Raji (cell line): ENCODE data around the gene ADA.

Source experiments
- POLR2A ChIP-seq: IDR thresholded peaks from 2 replicates; pipeline ENCODE4 v1.6.1; 2011; ENCODE audit warnings: low read depth, low read length, control low read depth; ENCODE audit not compliant: insufficient read depth

Gene ADA

GRCh38 chr20:44637522-44638372 lies 13.8 kb downstream of the ADA start:
- no peak for TF ChIP-seq POLR2A

GRCh38 chr20:44637042-44637441 lies 14.5 kb downstream of the ADA start:
- no peak for TF ChIP-seq POLR2A

DNA sequence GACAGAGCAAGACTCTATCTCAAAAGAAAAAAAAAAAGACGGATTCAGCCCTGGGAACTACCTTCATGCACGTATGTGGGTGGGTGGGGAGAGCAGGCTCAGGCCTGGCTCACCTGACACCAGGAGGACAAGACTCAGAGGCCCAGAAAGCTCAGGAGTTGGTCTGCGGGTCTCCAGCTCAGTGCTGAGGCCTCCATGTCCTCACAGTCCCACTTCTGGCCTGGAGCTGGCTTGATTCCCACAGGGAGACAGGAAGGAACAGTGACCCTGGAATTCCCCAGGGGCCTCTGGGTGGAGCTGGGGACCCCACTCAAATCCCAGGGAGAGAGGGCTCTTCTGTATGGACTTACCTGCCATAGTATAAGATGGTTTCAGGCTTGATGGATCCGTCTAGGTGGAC lies 15.6 kb downstream of the ADA start:
- TF ChIP-seq POLR2A = no peak

- TF ChIP-seq POLR2A = no peak
Measured at GRCh38 chr20:44633872-44634600, 17.5 kb downstream of the ADA start.

DNA sequence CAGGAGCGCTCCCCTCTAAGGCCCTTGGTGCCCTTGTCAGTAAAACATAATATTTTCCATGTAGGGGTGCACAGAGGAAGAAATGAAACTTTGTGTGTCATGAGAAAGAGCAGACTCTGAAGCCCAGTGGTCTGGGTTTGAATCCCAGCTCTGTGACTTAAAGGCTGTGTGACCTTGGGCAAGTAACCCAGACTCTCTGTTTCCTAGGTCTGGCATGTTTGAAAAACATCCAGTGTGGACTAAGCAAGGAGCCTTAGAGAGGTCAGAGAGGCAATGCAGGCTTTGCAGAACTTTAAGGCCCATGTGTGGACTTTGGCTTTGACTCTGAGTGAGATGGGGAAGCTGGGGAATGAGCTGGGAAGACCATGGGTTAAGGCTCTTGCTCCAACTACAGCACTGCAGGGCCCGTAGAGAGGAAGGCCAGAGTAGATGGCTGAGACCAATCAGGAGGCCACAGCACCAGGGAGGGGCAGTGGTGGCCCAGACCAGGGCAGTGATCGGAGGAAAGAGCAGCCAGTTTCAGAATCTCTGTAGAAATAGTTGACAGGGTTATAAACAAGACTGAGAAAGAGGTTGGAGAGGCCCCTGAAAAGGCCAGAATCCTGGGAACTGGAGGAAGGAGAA lies 18.2 kb downstream of the ADA start:
- TF ChIP-seq POLR2A = no peak

GRCh38 chr20:44632103-44632752 lies 19.3 kb downstream of the ADA start:
- no peak for TF ChIP-seq POLR2A

DNA sequence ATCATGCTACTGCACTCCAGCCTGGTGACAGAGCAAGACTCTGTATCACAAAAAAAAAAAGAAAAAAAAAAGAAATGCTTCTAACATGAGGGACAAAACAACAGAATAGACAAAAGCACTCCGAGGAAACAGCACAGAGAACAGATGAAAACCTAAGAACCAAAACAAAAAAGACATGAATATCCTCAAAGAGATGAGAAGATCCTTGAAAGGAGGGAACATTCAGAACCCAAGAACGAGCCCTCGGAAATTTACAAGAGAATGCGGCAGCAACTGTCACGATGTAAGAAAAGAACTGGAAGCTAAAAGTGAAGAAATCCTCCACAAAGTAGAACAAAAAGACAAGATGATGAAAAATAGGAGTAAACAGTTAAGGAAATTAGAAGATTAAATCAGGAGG lies 21.2 kb downstream of the ADA start:
- no peak for TF ChIP-seq POLR2A

DNA sequence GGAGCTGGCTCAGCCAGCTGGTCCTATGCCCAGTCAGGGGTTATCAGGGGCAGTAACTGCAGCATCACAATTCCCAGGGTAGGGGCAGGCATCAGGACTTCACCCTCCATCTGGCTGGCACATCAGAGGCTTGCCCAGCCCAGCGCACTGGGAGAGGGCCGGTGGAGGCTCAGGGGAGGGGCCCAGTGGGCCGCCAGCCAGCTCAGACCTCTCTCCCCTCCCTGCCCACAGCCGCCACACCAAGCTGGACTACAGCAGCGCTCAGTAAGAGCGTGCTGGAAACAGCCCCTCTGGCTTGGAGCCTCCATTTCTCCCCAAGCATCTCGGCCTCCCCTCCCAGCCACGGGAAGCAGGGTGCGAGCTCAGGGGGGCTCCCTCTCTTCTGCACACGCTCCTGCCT lies 22.0 kb downstream of the ADA start:
- no peak for TF ChIP-seq POLR2A

- TF ChIP-seq POLR2A = no peak
Measured at GRCh38 chr20:44629017-44629385, 22.5 kb downstream of the ADA start.

DNA sequence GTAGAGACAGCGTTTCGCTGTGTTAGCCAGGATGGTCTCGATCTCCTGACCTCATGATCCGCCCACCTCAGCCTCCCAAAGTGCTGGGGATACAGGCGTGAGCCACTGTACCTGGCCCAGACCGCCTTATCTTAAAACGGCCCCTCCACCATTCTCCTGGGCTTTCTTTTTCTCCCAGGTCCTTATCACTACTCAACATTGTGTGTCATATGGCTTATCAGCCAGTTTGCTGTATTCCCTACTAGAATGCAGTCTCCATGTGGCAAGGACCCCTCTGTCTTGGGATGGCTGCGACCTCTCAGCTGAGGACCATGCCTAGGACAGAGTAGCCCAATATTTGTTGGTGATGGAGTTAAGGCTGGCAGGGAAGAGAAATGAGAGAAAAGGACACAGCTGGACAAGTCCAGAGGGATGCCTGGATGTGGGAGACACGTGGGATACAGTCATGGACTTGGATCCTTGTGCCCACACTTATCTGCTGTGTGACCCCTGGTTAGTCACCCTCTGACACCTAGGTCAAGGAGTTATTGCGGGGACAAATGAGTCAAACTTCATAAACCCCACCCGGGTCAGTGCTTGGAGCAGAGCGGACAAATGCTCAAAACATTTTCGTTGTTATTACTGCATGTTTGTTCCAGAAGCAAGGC lies 24.0 kb downstream of the ADA start:
- no peak for TF ChIP-seq POLR2A

GRCh38 chr20:44626278-44626677 lies 25.2 kb downstream of the ADA start:
- no peak for TF ChIP-seq POLR2A

DNA sequence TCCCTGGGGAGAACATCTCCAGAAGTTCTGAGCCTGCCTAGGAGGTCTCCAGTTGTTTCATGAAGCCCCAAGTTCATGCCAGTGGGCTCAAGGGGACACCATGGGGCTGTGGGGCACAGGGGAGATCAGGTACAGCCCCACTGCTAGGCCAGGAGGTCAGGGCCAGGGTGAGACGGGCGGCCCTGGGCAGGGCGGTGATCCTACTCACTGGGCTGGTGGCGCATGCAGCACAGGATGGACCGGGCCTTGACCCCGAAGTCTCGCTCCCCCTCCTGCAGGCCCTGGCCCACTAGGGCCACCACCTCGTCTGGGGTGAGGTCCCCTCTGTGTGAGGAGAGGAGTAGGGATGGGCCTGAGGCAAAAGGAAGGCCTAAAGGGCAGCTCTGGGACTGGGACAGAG lies 26.1 kb downstream of the ADA start:
- no peak for TF ChIP-seq POLR2A

DNA sequence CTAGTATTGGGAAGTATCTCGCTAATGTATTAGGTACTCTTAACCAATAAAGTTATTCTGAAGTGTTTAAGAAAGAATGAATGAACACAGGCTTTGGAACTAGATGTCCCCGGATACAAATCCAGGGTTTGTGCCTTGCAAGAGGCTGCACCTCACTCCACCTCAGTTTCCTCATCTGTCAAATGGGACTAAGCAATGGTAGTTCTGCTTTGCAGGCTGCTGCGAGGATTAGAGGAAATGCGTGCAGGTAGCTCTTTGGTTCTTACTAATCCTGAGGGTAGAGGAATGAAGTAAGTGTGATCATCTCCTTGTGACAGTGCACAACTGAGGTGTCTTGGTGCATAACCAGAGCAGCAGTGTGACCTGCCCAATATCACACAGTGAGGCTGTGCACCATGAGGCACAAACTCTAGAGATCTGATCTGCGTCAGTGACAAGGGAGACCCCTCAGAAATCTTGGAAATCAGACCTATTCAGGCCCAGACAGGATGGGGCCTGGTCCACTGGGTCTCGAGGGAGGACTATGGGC lies 26.7 kb downstream of the ADA start:
- no peak for TF ChIP-seq POLR2A

DNA sequence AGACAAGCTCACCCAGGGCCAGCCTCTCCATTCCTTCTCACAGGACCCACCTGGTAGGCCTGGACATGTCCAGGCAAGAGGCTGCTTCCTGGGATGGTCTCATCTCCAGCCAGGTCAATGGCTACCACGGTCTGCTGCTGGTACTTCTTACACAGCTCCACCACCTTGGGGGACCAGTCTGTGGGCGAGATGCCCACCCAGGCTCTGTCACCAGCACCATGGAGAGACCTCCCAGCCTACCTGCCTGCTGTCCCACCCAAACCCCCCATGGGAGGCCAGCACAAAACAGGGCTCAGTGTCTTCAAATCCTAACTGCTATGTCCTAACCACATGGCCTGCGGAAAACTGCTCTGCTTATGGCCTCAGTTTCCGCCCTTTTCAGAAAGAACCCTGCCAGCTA lies 27.3 kb downstream of the ADA start:
- no peak for TF ChIP-seq POLR2A
